HG03575 (cell line): Measurements from ENCODE around the gene DTX4.

Experiments used
- ATAC-seq: cut with Tn5 transposase; IDR thresholded peaks from one replicate; pipeline ENCODE4 v1.9.1; 2021; ENCODE audit not compliant: unreplicated experiment, insufficient number of reproducible peaks, low FRiP score; ENCODE audit errors: extremely low read depth

The DTX4 gene

GRCh38 chr11:59187035-59187434 lies 15.1 kb downstream of the DTX4 start:
- no peak for ATAC-seq

- ATAC-seq, result no peak
These were observed 15.7 kb downstream of the DTX4 start for GRCh38 chr11:59187587-59187986.

- ATAC-seq, result no peak
These were observed 17.0 kb downstream of the DTX4 start for GRCh38 chr11:59188954-59189353.

GRCh38 chr11:59189986-59190385 lies 18.1 kb downstream of the DTX4 start:
- no peak for ATAC-seq

GRCh38 chr11:59191095-59191494 lies 19.2 kb downstream of the DTX4 start:
- ATAC-seq, result no peak

- no peak for ATAC-seq
These were observed 20.0 kb downstream of the DTX4 start for GRCh38 chr11:59191890-59192289.

GRCh38 chr11:59192446-59193020 lies 20.6 kb downstream of the DTX4 start:
- ATAC-seq, result no peak

GRCh38 chr11:59193587-59194130 lies 21.7 kb downstream of the DTX4 start:
- ATAC-seq, result no peak

GRCh38 chr11:59195586-59195985 lies 23.7 kb downstream of the DTX4 start:
- ATAC-seq, result no peak

GRCh38 chr11:59196777-59197176 lies 24.8 kb downstream of the DTX4 start:
- ATAC-seq, result no peak

- no peak for ATAC-seq
These were observed 26.1 kb downstream of the DTX4 start for GRCh38 chr11:59197991-59198390.

GRCh38 chr11:59198726-59199125 lies 26.8 kb downstream of the DTX4 start:
- ATAC-seq, result no peak

- peak; percentile 29 for ATAC-seq
These were observed 27.9 kb downstream of the DTX4 start for GRCh38 chr11:59199546-59200422.

- ATAC-seq, result no peak
These were observed 28.5 kb downstream of the DTX4 start for GRCh38 chr11:59200423-59200746.

GRCh38 chr11:59201353-59201752 lies 29.4 kb downstream of the DTX4 start:
- ATAC-seq, result no peak

- no peak for ATAC-seq
These were observed 32.8 kb downstream of the DTX4 start for GRCh38 chr11:59204746-59205145.

GRCh38 chr11:59205648-59206047 lies 33.7 kb downstream of the DTX4 start:
- ATAC-seq, result no peak

GRCh38 chr11:59206635-59207034 lies 34.7 kb downstream of the DTX4 start:
- no peak for ATAC-seq

- ATAC-seq, result peak; percentile 66
These were observed 36.1 kb downstream of the DTX4 start for GRCh38 chr11:59207988-59208451.

- no peak for ATAC-seq
These were observed 37.0 kb downstream of the DTX4 start for GRCh38 chr11:59208956-59209355.
